Cardiac muscle cell (in vitro differentiated cells and primary cell): ENCODE data around the gene PCNX2. TPM values are rescaled to one million over a fixed set of nuclear protein-coding genes. Genes with fewer than 3 reads are reported as not detected.

Source experiments
- DNase-seq, 2 donors: peaks; one replicate each; pipeline versions ENCODE4 v3.0.0 to v3.0.0-alpha.2; 2010 to 2017; ENCODE audit warnings: low read depth in 1 of 2, low spot score in 1 of 2
- H3K27ac ChIP-seq: fragments of 200-600 bp; sonication (generic); 2 replicates; pipeline ENCODE4 v1.5.1; 2016
- H3K27me3 ChIP-seq: fragments of 200-600 bp; sonication (generic); 2 replicates; pipeline ENCODE4 v1.6.0; 2016; ENCODE audit warnings: control low read depth
- H3K36me3 ChIP-seq: fragments of 200-600 bp; sonication (generic); 2 replicates; pipeline ENCODE4 v1.5.1; 2016; ENCODE audit warnings: control low read depth
- H3K4me1 ChIP-seq: fragments of 200-600 bp; sonication (generic); 2 replicates; pipeline ENCODE4 v1.8.1; 2017; ENCODE audit warnings: low read depth, mild to moderate bottlenecking, mixed run types
- H3K4me3 ChIP-seq: fragments of 200-600 bp; sonication (generic); 2 replicates; pipeline ENCODE4 v1.5.1; 2016; ENCODE audit warnings: mild to moderate bottlenecking
- H3K9me3 ChIP-seq: fragments of 200-600 bp; sonication (generic); 2 replicates; pipeline ENCODE4 v1.5.1; 2017; ENCODE audit warnings: low read depth, mild to moderate bottlenecking, control low read depth
- CTCF ChIP-seq: IDR thresholded peaks from 2 replicates; pipeline ENCODE4 v1.5.1; 2012; ENCODE audit warnings: low read depth, mild to moderate bottlenecking, low read length
- polyA plus RNA-seq: library from polyadenylated mRNA; unstranded; fragments of >200 nt; fragmentation: Nextera tagmentation; extraction: Ambion mirVana; gene quantifications from 2 replicates; pipeline ENCODE4 v1.2.1, GENCODE V29; 2016
- total RNA-seq: library from RNA; depleted of rRNA; stranded (reverse); fragments of >200 nt; gene quantifications from 2 replicates; pipeline ENCODE4 v1.2.3, GENCODE V29; 2016

PCNX2 gene
- total and polyA plus RNA-seq, 2 experiments from 2014 or later, result 3.9 to 5.1 TPM

- H3K4me3 ChIP-seq, result no peak overlapping the region
- H3K27me3 ChIP-seq, result no peaks in the 10 kb centered on the region
- DNase-seq, result peak in 1 of 2 donors; percentile 78
- peaks cover 15% of the 10 kb centered on the region for H3K4me1 ChIP-seq
- no peaks in the 10 kb centered on the region for H3K9me3 ChIP-seq
- H3K27ac ChIP-seq, result no peak overlapping the region
- TF ChIP-seq CTCF, result no peak
- no peaks in the 10 kb centered on the region for H3K36me3 ChIP-seq
Measured at GRCh38 chr1:233244183-233244582, 51.3 kb downstream of the PCNX2 start.

GRCh38 chr1:233242827-233243483, 52.6 kb downstream of the PCNX2 start:
- no peaks in the 10 kb centered on the region for H3K27me3 ChIP-seq
- H3K4me3 ChIP-seq, result no peak overlapping the region
- DNase-seq, result no peak
- TF ChIP-seq CTCF, result no peak
- H3K27ac ChIP-seq, result no peak overlapping the region
- H3K4me1 ChIP-seq, result peaks cover 15% of the 10 kb centered on the region
- H3K9me3 ChIP-seq, result no peaks in the 10 kb centered on the region
- no peaks in the 10 kb centered on the region for H3K36me3 ChIP-seq

GRCh38 chr1:233241759-233242158, 53.8 kb downstream of the PCNX2 start:
- Histone ChIP-seq H3K27me3 (no peaks in the 10 kb centered on the region), H3K4me1 (peaks cover 15% of the 10 kb centered on the region), H3K27ac (no peak overlapping the region), H3K36me3 (no peaks in the 10 kb centered on the region), H3K4me3 (no peak overlapping the region), H3K9me3 (no peaks in the 10 kb centered on the region)
- DNase-seq, result no peak
- TF ChIP-seq CTCF, result no peak

- TF ChIP-seq CTCF, result peak; percentile 86
- no peaks in the 10 kb centered on the region for H3K9me3 ChIP-seq
Measured at GRCh38 chr1:233240829-233241682, 54.5 kb downstream of the PCNX2 start.

GRCh38 chr1:233240371-233240770, 55.2 kb downstream of the PCNX2 start:
- TF ChIP-seq CTCF, result no peak
- Histone ChIP-seq H3K4me3 (no peak overlapping the region), H3K27ac (no peak overlapping the region), H3K4me1 (peaks cover 15% of the 10 kb centered on the region), H3K9me3 (no peaks in the 10 kb centered on the region), H3K36me3 (no peaks in the 10 kb centered on the region), H3K27me3 (no peaks in the 10 kb centered on the region)
- DNase-seq, result no peak

More at GRCh38 chr1:233240829-233241682, 54.5 kb downstream of the PCNX2 start:
- Histone ChIP-seq H3K27ac (no peak overlapping the region), H3K4me3 (no peak overlapping the region), H3K27me3 (no peaks in the 10 kb centered on the region), H3K4me1 (peaks cover 15% of the 10 kb centered on the region), H3K36me3 (no peaks in the 10 kb centered on the region)
- DNase-seq, result peak; percentile 75
